ENCODE results near the gene SEMA3F.
A peak's percentile ranks its signal among the peaks of the same experiment; 100 is the strongest.

Gene SEMA3F

DNA sequence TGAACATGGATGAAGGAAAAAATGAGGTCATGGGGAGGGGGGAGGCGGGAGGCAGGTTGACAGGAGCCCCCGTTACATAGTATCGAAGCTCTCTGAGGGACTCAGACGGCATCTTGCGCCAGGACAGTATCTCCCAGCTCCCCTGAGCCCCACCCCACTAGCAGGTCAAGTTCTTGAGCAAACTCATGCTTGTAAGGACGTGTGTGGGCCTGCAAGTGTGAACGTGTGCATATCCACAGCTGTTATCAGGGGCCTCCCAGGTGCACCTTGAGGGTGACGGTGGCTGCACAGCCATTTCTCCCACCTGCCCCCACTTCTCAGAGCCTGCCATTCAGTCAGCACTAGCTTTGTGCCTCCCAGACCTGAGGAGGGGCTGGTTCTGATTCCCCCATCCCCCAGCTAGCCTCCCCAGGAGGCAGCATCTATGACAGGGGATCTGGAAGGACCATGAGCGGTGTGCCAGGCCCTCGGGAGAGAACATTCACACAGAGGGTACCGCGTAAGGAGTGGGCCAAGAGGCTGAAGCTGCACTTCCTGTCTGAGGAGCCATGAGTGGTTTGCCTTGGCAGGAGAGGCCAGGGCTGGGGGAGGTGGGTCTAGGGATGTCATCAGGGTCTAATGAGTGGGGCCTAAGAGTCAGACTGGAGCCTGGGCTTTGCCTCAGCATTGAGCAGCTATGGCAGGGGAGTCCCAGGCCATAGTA lies 2.9 kb downstream of the SEMA3F start:
- no peaks in the 10 kb centered on the region for H3K9me3 ChIP-seq (ENCODE audit: insufficient read depth, low read depth, low read length)
- H3K4me3 ChIP-seq (ENCODE audit: low read length) = no peak overlapping the region
- H3K27ac ChIP-seq (ENCODE audit: low read depth, low read length) = no peak overlapping the region
- H3K27me3 ChIP-seq (ENCODE audit: insufficient read depth, low read length) = peaks cover 26% of the 10 kb centered on the region
- peaks cover 28% of the 10 kb centered on the region; the same call in 1 of the 2 replicates for H3K4me1 ChIP-seq (ENCODE audit: insufficient read depth, low read length)
- 71% methylated on average over 12 of the region's 12 CpGs for WGBS
- H3K9ac ChIP-seq (ENCODE audit: low read depth, low read length) = no peak overlapping the region
- H3K36me3 ChIP-seq (ENCODE audit: insufficient read depth, low read length) = peaks cover 40% of the 10 kb centered on the region

GRCh38 chr3:50158530-50159146 lies 3.5 kb downstream of the SEMA3F start:
- H3K4me3 ChIP-seq (ENCODE audit: low read length) = no peak overlapping the region
- H3K9ac ChIP-seq (ENCODE audit: low read depth, low read length) = no peak overlapping the region
- H3K36me3 ChIP-seq (ENCODE audit: insufficient read depth, low read length) = peaks cover 45% of the 10 kb centered on the region
- WGBS = 84% methylated on average over 9 of the region's 10 CpGs
- peaks cover 19% of the 10 kb centered on the region for H3K27me3 ChIP-seq (ENCODE audit: insufficient read depth, low read length)
- H3K4me1 ChIP-seq (ENCODE audit: insufficient read depth, low read length) = peaks cover 28% of the 10 kb centered on the region; the same call in 1 of the 2 replicates
- no peak overlapping the region for H3K27ac ChIP-seq (ENCODE audit: low read depth, low read length)
- H3K9me3 ChIP-seq (ENCODE audit: insufficient read depth, low read depth, low read length) = no peaks in the 10 kb centered on the region

DNA sequence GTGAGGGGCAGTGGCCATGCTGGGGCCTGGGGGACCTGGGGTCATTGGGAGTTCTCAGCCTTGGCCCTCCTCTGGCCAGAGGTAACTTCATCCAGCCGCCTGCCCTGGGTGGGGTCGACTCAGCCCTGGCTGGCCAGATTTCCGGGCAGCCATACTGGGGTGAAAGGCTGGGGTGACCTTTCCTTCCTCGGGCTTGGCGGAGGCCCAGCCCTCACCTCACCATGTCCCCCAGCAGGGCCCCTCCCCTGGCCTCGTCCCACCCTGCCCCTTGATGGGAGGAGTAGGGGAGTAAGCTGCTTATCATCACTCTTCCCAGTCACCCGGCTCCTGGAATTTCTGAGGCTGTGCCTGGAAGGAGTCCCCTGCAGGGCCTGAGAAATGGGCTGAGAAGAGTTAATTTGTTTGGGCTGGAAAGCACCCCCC lies 5.4 kb downstream of the SEMA3F start:
- H3K27me3 ChIP-seq (ENCODE audit: insufficient read depth, low read length) = peaks cover 9% of the 10 kb centered on the region
- H3K4me1 ChIP-seq (ENCODE audit: insufficient read depth, low read length) = peaks cover 32% of the 10 kb centered on the region
- H3K9me3 ChIP-seq (ENCODE audit: insufficient read depth, low read depth, low read length) = no peaks in the 10 kb centered on the region
- H3K27ac ChIP-seq (ENCODE audit: low read depth, low read length) = no peak overlapping the region
- 91% methylated on average over 5 of the region's 7 CpGs for WGBS
- no peak overlapping the region for H3K4me3 ChIP-seq (ENCODE audit: low read length)
- H3K36me3 ChIP-seq (ENCODE audit: insufficient read depth, low read length) = peaks cover 45% of the 10 kb centered on the region
- no peak overlapping the region; the same call in 1 of the 2 replicates for H3K9ac ChIP-seq (ENCODE audit: low read depth, low read length)

GRCh38 chr3:50161320-50161719 lies 6.2 kb downstream of the SEMA3F start:
- H3K9me3 ChIP-seq (ENCODE audit: insufficient read depth, low read depth, low read length) = no peaks in the 10 kb centered on the region
- H3K27me3 ChIP-seq (ENCODE audit: insufficient read depth, low read length) = peaks cover 1% of the 10 kb centered on the region; the same call in 1 of the 2 replicates
- 89% methylated on average over 13 of the region's 13 CpGs for WGBS
- H3K9ac ChIP-seq (ENCODE audit: low read depth, low read length) = no peak overlapping the region
- peaks cover 45% of the 10 kb centered on the region for H3K36me3 ChIP-seq (ENCODE audit: insufficient read depth, low read length)
- no peak overlapping the region for H3K27ac ChIP-seq (ENCODE audit: low read depth, low read length)
- H3K4me3 ChIP-seq (ENCODE audit: low read length) = no peak overlapping the region
- peaks cover 35% of the 10 kb centered on the region for H3K4me1 ChIP-seq (ENCODE audit: insufficient read depth, low read length)

DNA sequence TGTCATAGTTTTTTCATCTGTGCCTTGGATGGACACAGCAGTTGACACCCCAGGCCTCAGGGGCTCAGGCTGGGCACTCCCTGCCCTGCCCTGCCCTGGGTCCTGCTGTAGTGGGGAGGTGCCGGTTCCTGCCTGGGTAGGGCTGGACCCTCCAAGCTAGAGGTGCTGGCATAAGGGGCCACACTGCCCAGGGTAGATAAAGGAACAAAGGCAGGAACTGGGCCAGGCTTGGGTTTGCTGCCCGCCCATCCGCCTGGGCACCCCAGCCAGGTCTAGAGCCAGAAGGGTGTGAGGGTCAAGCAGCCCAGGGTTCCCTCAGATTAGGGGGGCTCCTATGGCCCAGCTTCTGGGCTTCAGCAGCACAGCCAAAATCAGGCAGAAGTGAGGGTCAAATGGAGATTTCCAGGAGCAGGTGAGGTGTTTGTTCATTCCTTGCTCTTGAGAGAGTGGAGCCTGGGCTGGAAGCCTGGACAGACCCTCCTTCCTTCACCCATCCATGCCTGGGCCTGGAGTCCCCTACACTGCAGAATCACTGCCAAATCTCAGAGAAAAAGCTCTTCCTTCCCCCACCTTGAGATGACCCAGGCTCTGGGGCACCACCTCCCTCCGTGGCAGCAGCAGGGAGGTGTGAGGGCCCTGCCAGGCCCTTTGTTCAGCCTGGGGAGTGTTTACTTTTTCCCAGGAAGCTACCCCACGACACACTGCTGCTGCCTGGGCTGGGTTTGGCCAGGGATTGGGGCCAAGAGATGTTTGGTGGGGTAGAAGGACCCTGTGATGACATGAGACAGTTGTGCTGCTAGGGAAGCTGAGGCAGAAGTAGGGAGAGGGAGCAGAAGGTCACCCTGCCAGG lies 7.1 kb downstream of the SEMA3F start:
- WGBS = 87% methylated on average over 5 of the region's 5 CpGs
- Histone ChIP-seq H3K27ac (ENCODE audit: low read depth, low read length) (no peak overlapping the region), H3K4me1 (ENCODE audit: insufficient read depth, low read length) (peaks cover 38% of the 10 kb centered on the region), H3K9me3 (ENCODE audit: insufficient read depth, low read depth, low read length) (no peaks in the 10 kb centered on the region), H3K36me3 (ENCODE audit: insufficient read depth, low read length) (peaks cover 45% of the 10 kb centered on the region), H3K9ac (ENCODE audit: low read depth, low read length) (no peak overlapping the region), H3K27me3 (ENCODE audit: insufficient read depth, low read length) (no peaks in the 10 kb centered on the region), H3K4me3 (ENCODE audit: low read length) (no peak overlapping the region)

DNA sequence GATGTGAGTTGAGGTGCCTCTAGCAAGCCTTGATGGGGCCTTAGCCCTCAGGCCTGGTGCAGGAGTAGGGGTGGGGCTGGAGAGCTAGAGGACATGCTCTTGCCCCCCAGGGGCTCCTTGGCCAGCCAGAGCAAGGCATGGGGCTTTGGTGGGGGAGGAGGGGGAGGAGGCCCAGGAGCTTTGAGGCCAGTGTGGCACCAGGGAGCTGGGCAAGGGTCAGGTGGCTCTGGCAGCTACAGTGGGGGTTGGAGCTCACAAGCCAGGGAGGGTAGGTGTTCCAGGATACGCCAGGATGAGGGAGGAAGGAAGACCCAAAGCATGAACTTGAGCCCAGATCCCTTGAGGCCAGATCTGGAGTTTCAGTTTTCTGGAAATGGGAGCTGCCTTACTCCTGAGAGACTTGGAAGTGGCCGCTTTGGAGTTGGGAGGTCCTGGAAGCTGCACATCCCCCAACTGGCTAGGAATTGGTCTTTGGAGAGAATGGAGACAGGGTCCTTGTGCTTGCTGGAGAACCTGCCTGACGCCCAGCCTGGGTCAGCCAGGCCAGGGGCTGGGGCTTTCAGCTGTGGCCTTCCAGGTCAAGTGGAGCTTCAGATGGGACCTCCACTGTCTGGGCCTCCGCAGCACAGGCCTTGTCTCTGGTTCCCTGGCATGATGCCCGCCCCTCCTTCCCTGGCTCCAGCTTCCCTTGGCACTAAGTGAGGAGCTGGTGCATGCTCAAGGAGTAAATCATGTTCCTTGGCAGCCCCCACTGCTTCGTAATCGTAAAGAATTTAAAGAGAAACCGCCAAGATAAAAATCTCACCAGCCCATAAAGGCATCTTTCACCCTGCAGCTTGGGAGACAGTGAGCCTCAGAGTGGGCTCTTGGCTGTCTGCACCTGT lies 8.7 kb downstream of the SEMA3F start:
- WGBS = 93% methylated on average over 8 of the region's 8 CpGs
- Histone ChIP-seq H3K4me1 (ENCODE audit: insufficient read depth, low read length) (peaks cover 30% of the 10 kb centered on the region), H3K27me3 (ENCODE audit: insufficient read depth, low read length) (no peaks in the 10 kb centered on the region), H3K27ac (ENCODE audit: low read depth, low read length) (no peak overlapping the region), H3K4me3 (ENCODE audit: low read length) (no peak overlapping the region), H3K36me3 (ENCODE audit: insufficient read depth, low read length) (peaks cover 45% of the 10 kb centered on the region), H3K9ac (ENCODE audit: low read depth, low read length) (no peak overlapping the region), H3K9me3 (ENCODE audit: insufficient read depth, low read depth, low read length) (no peaks in the 10 kb centered on the region)

DNA sequence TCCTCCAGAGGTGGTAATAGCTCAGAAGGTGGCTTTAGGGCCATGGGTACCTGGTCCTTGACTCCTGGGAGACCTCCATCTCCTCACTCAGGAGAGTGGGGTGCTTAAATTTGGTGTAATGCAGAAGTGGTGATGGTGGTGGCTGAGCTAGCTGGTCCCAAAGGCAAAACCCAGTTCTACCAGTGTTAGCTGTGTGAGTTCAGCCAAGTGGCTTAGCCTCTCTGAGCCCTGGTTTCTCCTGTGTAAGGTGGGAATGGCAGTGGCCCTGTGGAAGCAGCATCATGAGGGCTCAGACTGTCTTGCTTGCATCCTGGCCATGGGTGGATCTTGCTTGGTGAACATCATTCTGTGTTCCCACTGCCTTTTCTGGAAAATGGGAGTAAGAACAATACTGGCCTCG lies 9.4 kb downstream of the SEMA3F start:
- Histone ChIP-seq H3K4me3 (ENCODE audit: low read length) (no peak overlapping the region), H3K36me3 (ENCODE audit: insufficient read depth, low read length) (peaks cover 39% of the 10 kb centered on the region), H3K27ac (ENCODE audit: low read depth, low read length) (no peak overlapping the region), H3K9ac (ENCODE audit: low read depth, low read length) (no peak overlapping the region), H3K4me1 (ENCODE audit: insufficient read depth, low read length) (peaks cover 25% of the 10 kb centered on the region), H3K27me3 (ENCODE audit: insufficient read depth, low read length) (no peaks in the 10 kb centered on the region), H3K9me3 (ENCODE audit: insufficient read depth, low read depth, low read length) (no peaks in the 10 kb centered on the region)
- WGBS = 75% methylated on average over 1 of the region's 1 CpG

- Histone ChIP-seq H3K36me3 (ENCODE audit: insufficient read depth, low read length) (peaks cover 32% of the 10 kb centered on the region), H3K9me3 (ENCODE audit: insufficient read depth, low read depth, low read length) (no peaks in the 10 kb centered on the region), H3K4me1 (ENCODE audit: insufficient read depth, low read length) (peaks cover 23% of the 10 kb centered on the region), H3K9ac (ENCODE audit: low read depth, low read length) (no peak overlapping the region), H3K27ac (ENCODE audit: low read depth, low read length) (0 out of 2 replicates have a peak overlapping the region, but pooled peaks have one; percentile 24), H3K4me3 (ENCODE audit: low read length) (no peak overlapping the region), H3K27me3 (ENCODE audit: insufficient read depth, low read length) (no peaks in the 10 kb centered on the region)
- 70% methylated on average over 7 of the region's 7 CpGs for WGBS
Observed at GRCh38 chr3:50164984-50165909, 10.1 kb downstream of the SEMA3F start.

GRCh38 chr3:50165910-50166538 lies 10.9 kb downstream of the SEMA3F start:
- peaks cover 24% of the 10 kb centered on the region for H3K36me3 ChIP-seq (ENCODE audit: insufficient read depth, low read length)
- peak overlapping the region; percentile 33; the same call in 1 of the 2 replicates for H3K27ac ChIP-seq (ENCODE audit: low read depth, low read length)
- no peaks in the 10 kb centered on the region for H3K9me3 ChIP-seq (ENCODE audit: insufficient read depth, low read depth, low read length)
- no peaks in the 10 kb centered on the region for H3K27me3 ChIP-seq (ENCODE audit: insufficient read depth, low read length)
- H3K4me1 ChIP-seq (ENCODE audit: insufficient read depth, low read length) = peaks cover 23% of the 10 kb centered on the region
- H3K9ac ChIP-seq (ENCODE audit: low read depth, low read length) = no peak overlapping the region
- no peak overlapping the region for H3K4me3 ChIP-seq (ENCODE audit: low read length)
- 51% methylated on average over 15 of the region's 15 CpGs for WGBS
